Measurements from ENCODE around the gene MICOS13. TPM values are rescaled to one million over a fixed set of nuclear protein-coding genes. Genes with fewer than 3 reads are reported as not detected.

MICOS13 gene
- total and polyA plus RNA-seq, 8 donors = 11.0 to 171 (median 70.8) TPM

- no peak for TF ChIP-seq POLR2A (IDR thresholded peaks at IDR 0.05)
- no peak for TF ChIP-seq POLR2AphosphoS5 (IDR thresholded peaks at IDR 0.05)
- TF ChIP-seq CTCF (IDR thresholded peaks at IDR 0.05) = no peak
- TF ChIP-seq EP300 (IDR thresholded peaks at IDR 0.05) = no peak
- intact Hi-C loops (cut with DNase I; ENCODE audit: low total_unique reads) = no loop called here
- Histone ChIP-seq H3K36me3 (no peaks in the 10 kb centered on the region), H3K4me1 (peaks cover 21 to 42% (median 32%) of the 10 kb centered on the region in 4 donors), H3K9me3 (no peaks in the 10 kb centered on the region), H3K27me3 (no peaks in the 10 kb centered on the region), H3K27ac (peak overlapping the region; percentile 83 to 92 (median 88)), H3K4me3 (peak overlapping the region; percentile 60 to 70 (median 65))
- WGBS, 5 donors = 18 to 36% (median 23%) methylated on average over 13 to 16 of the region's 16 CpGs
- DNase-seq = no peak
Measured at GRCh38 chr19:5686326-5686646, 6.0 kb upstream of the MICOS13 start.

GRCh38 chr19:5684694-5685430 lies 4.5 kb upstream of the MICOS13 start:
- no peak for TF ChIP-seq CTCF (IDR thresholded peaks at IDR 0.05)
- TF ChIP-seq POLR2AphosphoS5 (IDR thresholded peaks at IDR 0.05) = no peak
- TF ChIP-seq POLR2A (IDR thresholded peaks at IDR 0.05) = no peak
- TF ChIP-seq EP300 (IDR thresholded peaks at IDR 0.05) = no peak
- DNase-seq = peak in 1 of 2 donors; percentile 9
- Histone ChIP-seq H3K9me3 (no peaks in the 10 kb centered on the region), H3K4me1 (peaks cover 22 to 37% (median 29%) of the 10 kb centered on the region in 4 donors), H3K27me3 (no peaks in the 10 kb centered on the region), H3K4me3 (no peak overlapping the region), H3K27ac (no peak overlapping the region), H3K36me3 (no peaks in the 10 kb centered on the region)
- 85 to 94% (median 90%) methylated on average over 18 to 22 of the region's 22 CpGs for WGBS, 5 donors
- intact Hi-C loops (cut with DNase I; ENCODE audit: low total_unique reads) = no loop called here

GRCh38 chr19:5683177-5683886 lies 3.0 kb upstream of the MICOS13 start:
- Histone ChIP-seq H3K9me3 (no peaks in the 10 kb centered on the region), H3K4me3 (no peak overlapping the region), H3K4me1 (peaks cover 25 to 43% (median 37%) of the 10 kb centered on the region in 4 donors), H3K27me3 (no peaks in the 10 kb centered on the region), H3K27ac (no peak overlapping the region), H3K36me3 (peaks cover 0 to 4% (median 3%) of the 10 kb centered on the region in 4 donors)
- TF ChIP-seq POLR2A (IDR thresholded peaks at IDR 0.05) (no peak), POLR2AphosphoS5 (IDR thresholded peaks at IDR 0.05) (no peak), EP300 (IDR thresholded peaks at IDR 0.05) (no peak), CTCF (IDR thresholded peaks at IDR 0.05) (no peak)
- peak in 1 of 2 donors; percentile 4 for DNase-seq
- intact Hi-C loops (cut with DNase I; ENCODE audit: low total_unique reads) = no loop called here
- WGBS, 5 donors = 92 to 96% (median 94%) methylated on average over 10 of the region's 10 CpGs

- WGBS, 5 donors = 87 to 95% (median 89%) methylated on average over 3 of the region's 3 CpGs
- Histone ChIP-seq H3K27me3 (no peaks in the 10 kb centered on the region), H3K4me3 (no peak overlapping the region), H3K4me1 (peaks cover 18 to 36% (median 30%) of the 10 kb centered on the region in 4 donors), H3K9me3 (no peaks in the 10 kb centered on the region), H3K36me3 (peaks cover 0 to 13% (median 12%) of the 10 kb centered on the region in 4 donors), H3K27ac (no peak overlapping the region)
- intact Hi-C loops (cut with DNase I; ENCODE audit: low total_unique reads) = no loop called here
- no peak for TF ChIP-seq POLR2AphosphoS5 (IDR thresholded peaks at IDR 0.05)
- TF ChIP-seq EP300 (IDR thresholded peaks at IDR 0.05) = no peak
- TF ChIP-seq POLR2A (IDR thresholded peaks at IDR 0.05) = no peak
- TF ChIP-seq CTCF (IDR thresholded peaks at IDR 0.05) = no peak
- DNase-seq = no peak
Measured at GRCh38 chr19:5682107-5682482, 1.8 kb upstream of the MICOS13 start.
